ENCODE measurements around the gene GFRA4.

The GFRA4 gene, protein sequence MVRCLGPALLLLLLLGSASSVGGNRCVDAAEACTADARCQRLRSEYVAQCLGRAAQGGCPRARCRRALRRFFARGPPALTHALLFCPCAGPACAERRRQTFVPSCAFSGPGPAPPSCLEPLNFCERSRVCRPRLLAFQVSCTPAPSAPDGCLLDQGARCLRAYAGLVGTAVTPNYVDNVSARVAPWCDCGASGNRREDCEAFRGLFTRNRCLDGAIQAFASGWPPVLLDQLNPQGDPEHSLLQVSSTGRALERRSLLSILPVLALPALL

DNA sequence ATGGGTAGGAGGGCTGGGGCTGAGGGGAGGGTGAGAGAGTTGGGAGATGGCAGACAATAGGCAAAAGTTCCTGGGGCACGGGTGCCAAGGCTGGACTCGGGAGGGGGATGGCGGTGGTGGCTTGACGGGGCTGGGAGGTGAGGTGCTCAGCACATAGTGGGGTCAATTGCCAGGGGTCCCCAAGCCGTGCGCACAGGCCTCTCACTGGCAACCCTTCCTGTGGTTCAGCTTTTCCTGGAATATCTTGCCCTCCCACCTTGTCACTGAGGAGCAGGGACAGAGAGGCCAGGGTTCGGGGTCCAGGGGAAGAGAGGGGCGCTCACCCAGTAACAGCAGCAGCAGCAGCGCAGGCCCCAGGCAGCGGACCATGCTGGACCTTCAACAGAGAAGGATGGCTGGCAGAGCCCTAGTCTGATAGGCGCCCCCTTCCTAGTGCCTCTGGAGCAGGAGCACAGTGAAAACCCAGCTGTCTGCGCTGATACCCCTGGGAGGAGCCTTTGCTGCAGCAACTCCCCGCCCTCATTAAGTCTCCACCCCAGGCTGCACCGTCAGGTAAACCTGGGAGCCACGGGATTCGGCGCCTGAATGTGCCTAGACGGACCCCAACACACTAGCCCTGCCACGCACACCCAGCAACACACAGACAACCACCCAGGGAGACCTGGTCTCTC is at the start of gene GFRA4:
GFRA4 (minus strand) TSS at position 369 of the 671 bp plus-strand sequence; CDS start at position 369, 0 bp downstream.
- no peak for DNase-seq

GRCh38 chr20:3712279-3712873 is 49.2 kb upstream of the GFRA4 start, which contains the start of gene SIGLEC1:
TSS of gene SIGLEC1 (minus strand) at chr20:3712600. CDS start at chr20:3707128, 5,472 bp downstream.
- no peak for DNase-seq

DNA sequence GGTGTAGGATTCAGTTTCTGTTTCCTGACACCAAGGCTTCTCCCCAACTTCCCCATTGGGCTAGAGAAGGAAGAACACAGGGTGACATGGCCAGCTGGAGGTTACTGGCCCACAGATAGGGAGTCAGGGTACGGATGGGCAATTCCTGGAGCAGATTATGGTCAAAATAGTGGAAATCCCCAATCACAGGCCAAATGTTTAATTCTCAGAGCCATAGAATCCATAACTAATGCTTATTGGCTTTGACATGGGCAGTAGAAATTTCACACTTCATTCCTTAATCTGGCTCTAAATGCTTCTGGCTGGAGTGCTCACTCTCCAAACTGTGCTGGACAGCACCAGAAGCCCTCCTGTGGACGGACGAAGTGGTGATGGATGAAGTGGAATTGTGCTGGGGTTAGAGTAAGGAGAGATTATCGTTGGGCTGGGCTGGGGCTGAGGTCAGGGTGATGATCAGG is 48.3 kb upstream of the GFRA4 start:
- no peak for DNase-seq

- DNase-seq = peak; percentile 81
These were observed 47.7 kb upstream of the GFRA4 start for GRCh38 chr20:3710703-3711483.

GRCh38 chr20:3710011-3710466 is 46.8 kb upstream of the GFRA4 start:
- no peak for DNase-seq

DNA sequence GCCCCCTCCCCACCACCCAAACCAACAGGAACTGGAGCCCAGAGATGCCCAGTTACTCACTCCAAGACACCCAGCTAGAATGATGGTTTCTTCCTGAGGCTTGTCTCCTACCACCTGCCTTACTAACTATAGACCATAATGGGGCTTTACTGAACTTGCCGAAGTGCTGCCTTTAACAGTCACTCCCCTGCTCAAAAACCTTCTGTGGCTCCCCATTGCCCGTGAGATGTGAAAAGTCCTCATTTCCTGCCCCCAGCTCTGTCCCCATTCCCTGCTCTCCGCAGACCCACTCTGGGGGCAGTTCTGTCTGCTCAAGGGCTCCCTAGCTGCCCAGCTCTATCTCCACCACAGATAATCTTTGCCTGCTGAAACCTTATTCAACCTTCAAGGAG is 44.3 kb upstream of the GFRA4 start:
- DNase-seq = no peak

- DNase-seq = no peak
These were observed 43.7 kb upstream of the GFRA4 start for GRCh38 chr20:3706774-3707507.

DNA sequence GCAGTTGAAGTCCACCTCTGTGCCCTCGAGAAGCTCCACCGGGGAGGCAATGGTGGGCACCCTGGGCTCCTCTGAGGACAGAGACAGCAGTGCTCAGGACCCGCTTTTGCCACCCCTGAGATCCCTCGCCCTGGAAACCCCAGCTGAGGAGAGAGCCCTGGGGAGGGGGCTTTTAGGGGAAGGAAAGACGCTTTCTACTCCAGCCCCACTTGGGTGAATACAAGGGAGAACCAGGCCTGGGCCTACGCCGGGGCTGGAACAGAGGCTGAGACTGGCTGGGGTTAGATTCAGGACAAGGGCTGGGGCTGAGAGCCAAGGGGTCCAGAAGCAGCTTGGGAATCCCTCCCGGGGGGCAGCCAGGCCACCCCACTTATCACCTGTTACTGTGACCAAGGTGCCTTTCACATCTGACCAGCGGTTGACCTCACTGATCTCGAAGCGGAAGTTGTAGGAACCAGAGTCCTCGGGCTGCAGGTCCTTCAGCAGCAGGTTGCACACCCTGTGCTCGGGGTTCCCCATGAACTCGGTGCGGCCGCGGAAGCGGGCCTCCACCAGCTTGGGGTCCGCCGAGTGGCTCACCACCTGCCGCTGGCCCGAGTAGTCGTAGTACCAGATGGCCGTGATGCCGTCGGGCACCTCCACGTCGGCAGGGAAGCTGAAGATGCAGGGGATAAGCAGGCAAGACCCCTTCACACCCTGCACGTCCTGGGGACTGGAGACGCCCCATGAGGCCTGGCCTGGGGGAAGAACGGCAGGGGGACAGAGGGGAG is 43.0 kb upstream of the GFRA4 start:
- no peak for DNase-seq

GRCh38 chr20:3705491-3705969 is 42.3 kb upstream of the GFRA4 start:
- DNase-seq = no peak

GRCh38 chr20:3704087-3704486 is 40.9 kb upstream of the GFRA4 start:
- DNase-seq = no peak

DNA sequence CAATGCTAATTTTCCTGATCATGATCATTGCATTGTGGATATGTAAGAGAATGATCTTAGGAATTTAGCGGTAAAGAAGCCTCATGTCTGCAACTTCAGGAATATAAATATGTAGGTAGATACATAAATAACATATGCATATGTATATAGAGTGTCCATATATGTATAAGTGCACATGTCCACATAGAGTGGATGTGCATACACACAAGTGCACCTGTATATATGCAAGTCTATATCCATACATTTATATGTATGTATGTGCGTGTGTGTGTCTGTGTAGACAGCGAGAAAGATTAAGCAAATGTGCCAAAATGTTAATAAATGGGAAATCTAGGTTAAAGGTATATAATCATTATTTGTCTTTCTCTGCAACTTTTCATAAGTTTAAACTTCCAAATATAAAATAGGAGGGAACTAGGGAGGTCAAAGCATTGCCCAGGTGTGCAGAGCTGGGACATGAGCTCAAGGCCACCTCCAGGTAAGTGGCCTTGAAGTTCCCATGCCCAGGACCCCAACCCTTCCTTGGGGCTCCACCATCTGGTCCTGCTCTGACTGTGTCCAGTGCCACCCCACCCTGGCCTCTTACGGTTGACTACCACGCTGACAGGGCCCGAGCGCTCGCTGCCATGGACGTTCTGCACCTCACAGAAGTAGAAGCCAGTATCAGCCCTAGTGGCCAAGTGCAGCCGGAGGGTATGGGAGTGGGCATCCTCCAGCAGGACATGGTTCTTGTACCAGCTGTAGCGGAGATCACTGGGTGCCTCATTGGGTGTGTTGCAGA is 39.6 kb upstream of the GFRA4 start:
- no peak for DNase-seq

DNA sequence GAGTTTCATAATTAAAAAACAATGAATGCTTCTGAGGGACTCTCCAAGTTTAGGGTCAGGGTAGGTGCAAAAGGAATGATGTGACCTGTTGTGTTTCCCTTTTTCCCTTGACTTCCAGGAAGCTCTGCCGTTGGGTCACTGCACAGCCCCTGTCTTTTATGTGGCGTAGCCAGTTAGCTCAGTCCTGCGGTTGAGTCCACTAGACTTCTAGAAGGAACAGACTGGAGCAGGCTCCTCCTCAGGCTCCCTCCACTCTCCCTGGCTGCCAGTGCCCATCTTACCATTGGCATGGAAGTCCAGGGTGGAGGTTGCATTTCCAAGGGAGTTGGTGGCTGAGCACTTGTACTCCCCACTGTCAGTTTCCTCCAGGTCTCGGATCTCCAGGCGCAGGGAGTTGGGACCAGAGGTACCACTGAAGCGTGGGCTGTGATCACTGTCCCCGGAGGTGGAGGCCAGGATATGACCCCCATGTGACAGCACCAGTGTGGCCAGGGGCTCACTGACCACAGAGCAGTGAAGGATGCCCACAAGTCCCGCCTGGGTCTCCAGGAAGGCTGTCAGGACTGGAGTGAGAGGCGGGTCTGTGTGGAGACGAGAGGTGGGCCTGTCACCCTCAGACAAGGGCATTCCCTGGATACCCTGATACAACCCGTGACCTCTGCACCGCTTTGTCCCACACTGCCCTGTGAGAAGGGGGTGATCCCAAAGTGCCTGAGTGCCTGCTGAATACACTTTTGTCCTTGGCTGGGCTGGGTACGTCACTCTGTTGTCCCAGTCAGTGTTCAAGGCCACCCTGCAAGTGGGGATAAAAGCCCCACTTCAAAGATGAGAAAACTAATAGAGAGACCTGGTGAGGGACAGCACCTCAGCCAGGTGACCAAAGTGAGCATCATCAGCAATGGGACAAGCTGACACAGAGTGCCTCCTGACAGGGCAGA is 38.1 kb upstream of the GFRA4 start:
- no peak for DNase-seq

GRCh38 chr20:3699037-3699436 is 35.8 kb upstream of the GFRA4 start:
- DNase-seq = no peak

DNA sequence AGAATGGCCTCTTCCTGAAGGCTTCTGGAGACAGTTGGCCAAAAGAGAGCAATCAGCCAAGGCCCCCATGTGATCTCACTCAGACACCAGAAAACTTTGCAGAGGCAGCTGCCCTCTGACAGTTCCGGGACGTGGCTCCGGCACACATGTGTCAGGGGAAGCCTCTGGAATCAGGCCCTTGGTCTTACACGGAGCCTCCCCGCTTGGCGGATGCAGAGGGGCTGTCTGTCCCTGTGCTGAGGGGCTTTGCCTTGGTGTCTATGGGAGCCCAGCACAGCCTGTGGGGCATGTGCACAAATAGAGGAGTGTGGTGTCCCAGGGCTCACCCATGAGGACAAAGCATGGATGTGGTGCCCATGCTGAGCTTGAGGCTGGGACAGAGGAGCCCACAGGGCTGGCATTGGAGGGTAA is 35.4 kb upstream of the GFRA4 start:
- DNase-seq = no peak

GRCh38 chr20:3697588-3698305 is 34.5 kb upstream of the GFRA4 start:
- no peak for DNase-seq

- no peak for DNase-seq
These were observed 33.8 kb upstream of the GFRA4 start for GRCh38 chr20:3696745-3697587.

GRCh38 chr20:3696200-3696599 is 33.0 kb upstream of the GFRA4 start:
- DNase-seq = no peak

DNA sequence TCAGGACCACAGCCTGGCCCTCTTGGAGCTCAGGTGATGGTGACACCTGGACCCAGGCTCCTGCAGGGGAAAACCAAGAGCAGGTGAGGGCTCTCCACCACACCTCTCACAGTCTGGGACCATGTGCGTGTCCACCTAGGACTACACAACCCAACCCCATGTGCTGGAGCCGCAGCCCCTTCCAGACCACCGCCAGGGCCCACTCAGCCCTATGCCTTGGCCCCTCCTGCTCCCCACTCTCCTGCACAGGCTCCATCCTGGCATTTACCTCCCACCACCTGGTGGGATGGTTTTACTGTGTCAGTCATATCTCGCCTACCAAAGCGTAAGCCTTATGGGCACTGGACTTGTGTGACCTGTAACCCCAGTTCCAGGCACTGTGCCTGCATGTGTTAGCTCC is 31.7 kb upstream of the GFRA4 start:
- no peak for DNase-seq
